ENCODE measurements around the gene DSCAML1.

DSCAML1 gene

GRCh38 chr11:117392001-117392690 lies 404.9 kb downstream of the DSCAML1 start:
- Histone ChIP-seq H2AFZ (ENCODE audit: low read depth, low read length) (no peak overlapping the region), H3K4me2 (ENCODE audit: low read length) (no peak overlapping the region), H3K9me3 (ENCODE audit: insufficient read depth, low read length) (no peaks in the 10 kb centered on the region), H3K4me1 (ENCODE audit: low read length) (no peaks in the 10 kb centered on the region), H3K36me3 (replicated peaks; ENCODE audit: low read depth, low read length) (peaks cover 59% of the 10 kb centered on the region), H3K9ac (ENCODE audit: low read length) (no peak overlapping the region), H3K4me3 (ENCODE audit: low read length) (no peak overlapping the region), H3K27me3 (ENCODE audit: low read depth, low read length) (no peaks in the 10 kb centered on the region), H3K27ac (ENCODE audit: low read length) (no peak overlapping the region), H3K79me2 (ENCODE audit: low read length) (no peaks in the 10 kb centered on the region), H4K20me1 (ENCODE audit: insufficient read depth, low read length) (no peaks in the 10 kb centered on the region)
- no peak for TF ChIP-seq EZH2phosphoT487 (IDR thresholded peaks at IDR 0.05; ENCODE audit: low read depth)
- TF ChIP-seq CTCF (IDR thresholded peaks at IDR 0.05; ENCODE audit: low read depth, low read length), result no peak

- no peaks in the 10 kb centered on the region for H3K9me3 ChIP-seq (ENCODE audit: insufficient read depth, low read length)
- H3K4me1 ChIP-seq (ENCODE audit: low read length), result peaks cover 2% of the 10 kb centered on the region
- H3K9ac ChIP-seq (ENCODE audit: low read length), result no peak overlapping the region
- peaks cover 1% of the 10 kb centered on the region; the same call in 1 of the 2 replicates for H4K20me1 ChIP-seq (ENCODE audit: insufficient read depth, low read length)
- peaks cover 60% of the 10 kb centered on the region for H3K36me3 ChIP-seq (replicated peaks; ENCODE audit: low read depth, low read length)
- no peak overlapping the region for H3K4me2 ChIP-seq (ENCODE audit: low read length)
- no peaks in the 10 kb centered on the region for H3K27me3 ChIP-seq (ENCODE audit: low read depth, low read length)
- no peak for TF ChIP-seq CTCF (IDR thresholded peaks at IDR 0.05; ENCODE audit: low read depth, low read length)
- TF ChIP-seq EZH2phosphoT487 (IDR thresholded peaks at IDR 0.05; ENCODE audit: low read depth), result no peak
- H3K79me2 ChIP-seq (ENCODE audit: low read length), result no peaks in the 10 kb centered on the region
- no peak overlapping the region for H3K27ac ChIP-seq (ENCODE audit: low read length)
- H3K4me3 ChIP-seq (ENCODE audit: low read length), result no peak overlapping the region
- H2AFZ ChIP-seq (ENCODE audit: low read depth, low read length), result no peak overlapping the region
These were observed 405.8 kb downstream of the DSCAML1 start for GRCh38 chr11:117391181-117391580.

GRCh38 chr11:117390743-117391142 lies 406.3 kb downstream of the DSCAML1 start:
- Histone ChIP-seq H4K20me1 (ENCODE audit: insufficient read depth, low read length) (peaks cover 5% of the 10 kb centered on the region; the same call in 1 of the 2 replicates), H3K36me3 (replicated peaks; ENCODE audit: low read depth, low read length) (peaks cover 57% of the 10 kb centered on the region), H3K27ac (ENCODE audit: low read length) (no peak overlapping the region), H3K9me3 (ENCODE audit: insufficient read depth, low read length) (no peaks in the 10 kb centered on the region), H3K9ac (ENCODE audit: low read length) (no peak overlapping the region), H3K4me1 (ENCODE audit: low read length) (peaks cover 6% of the 10 kb centered on the region), H3K4me2 (ENCODE audit: low read length) (no peak overlapping the region), H2AFZ (ENCODE audit: low read depth, low read length) (no peak overlapping the region), H3K79me2 (ENCODE audit: low read length) (no peaks in the 10 kb centered on the region), H3K27me3 (ENCODE audit: low read depth, low read length) (no peaks in the 10 kb centered on the region), H3K4me3 (ENCODE audit: low read length) (no peak overlapping the region)
- no peak for TF ChIP-seq CTCF (IDR thresholded peaks at IDR 0.05; ENCODE audit: low read depth, low read length)
- TF ChIP-seq EZH2phosphoT487 (IDR thresholded peaks at IDR 0.05; ENCODE audit: low read depth), result no peak

GRCh38 chr11:117387992-117388755 lies 408.8 kb downstream of the DSCAML1 start:
- H3K79me2 ChIP-seq (ENCODE audit: low read length), result no peaks in the 10 kb centered on the region
- no peak overlapping the region for H3K4me2 ChIP-seq (ENCODE audit: low read length)
- TF ChIP-seq CTCF (IDR thresholded peaks at IDR 0.05; ENCODE audit: low read depth, low read length), result no peak
- TF ChIP-seq EZH2phosphoT487 (IDR thresholded peaks at IDR 0.05; ENCODE audit: low read depth), result no peak
- no peaks in the 10 kb centered on the region for H3K27me3 ChIP-seq (ENCODE audit: low read depth, low read length)
- H3K4me3 ChIP-seq (ENCODE audit: low read length), result no peak overlapping the region
- H3K4me1 ChIP-seq (ENCODE audit: low read length), result peaks cover 17% of the 10 kb centered on the region
- H3K9ac ChIP-seq (ENCODE audit: low read length), result no peak overlapping the region
- peaks cover 13% of the 10 kb centered on the region for H4K20me1 ChIP-seq (ENCODE audit: insufficient read depth, low read length)
- H2AFZ ChIP-seq (ENCODE audit: low read depth, low read length), result no peak overlapping the region
- no peak overlapping the region for H3K27ac ChIP-seq (ENCODE audit: low read length)
- H3K9me3 ChIP-seq (ENCODE audit: insufficient read depth, low read length), result no peaks in the 10 kb centered on the region
- H3K36me3 ChIP-seq (replicated peaks; ENCODE audit: low read depth, low read length), result peaks cover 42% of the 10 kb centered on the region
